Activated naive CD4-positive, alpha-beta T cell treated with anti-CD3 and anti-CD28 coated beads for 36 hours (primary cell): ENCODE measurements around the gene EVI5. TPM values are rescaled to one million over a fixed set of nuclear protein-coding genes. Genes with fewer than 3 reads are reported as not detected.

Experiments
- CTCF ChIA-PET: fragments of 350-600 bp; sonication (Branson Sonifier 250); formaldehyde crosslinking; loops from one replicate; lab custom pipeline; 2021; ENCODE audit warnings: antibody characterized with exemption; lab: Charles Lee
- DNase-seq: peaks from one replicate; pipeline ENCODE4 v3.0.0-alpha.2; 2020
- H3K27ac Mint-ChIP-seq: one replicate; pipeline ENCODE4 v1.8.0; 2021; ENCODE audit warnings: mild to moderate bottlenecking, mixed read lengths
- H3K27me3 Mint-ChIP-seq: one replicate; pipeline ENCODE4 v1.8.0; 2021; ENCODE audit warnings: low read depth, mixed read lengths
- H3K36me3 Mint-ChIP-seq: one replicate; pipeline ENCODE4 v1.8.0; 2021; ENCODE audit warnings: low read depth, mixed read lengths
- H3K4me1 Mint-ChIP-seq: one replicate; pipeline ENCODE4 v1.8.0; 2021; ENCODE audit warnings: low read depth, mixed read lengths
- H3K4me3 Mint-ChIP-seq: one replicate; pipeline ENCODE4 v1.8.0; 2021; ENCODE audit warnings: mild to moderate bottlenecking, moderate library complexity, mixed read lengths
- H3K9me3 Mint-ChIP-seq: one replicate; pipeline ENCODE4 v1.8.0; 2021; ENCODE audit warnings: mixed read lengths
- intact Hi-C: fragments of 100-400 bp; cut with micrococcal nuclease; formaldehyde crosslinking; loops from one replicate; pipeline ENCODE4 v1.15.1; 2023
- total RNA-seq, 2 experiments: library from RNA; stranded (reverse); gene quantifications; one replicate each; pipeline ENCODE4 v1.2.3, GENCODE V29; 2021

EVI5 gene
- total RNA-seq, 2 experiments from 2014 or later = 13.8 to 14.0 TPM

- Mint-ChIP-seq H3K9me3 (no peaks in the 10 kb centered on the region), H3K27ac (no peak overlapping the region), H3K27me3 (no peaks in the 10 kb centered on the region), H3K4me3 (no peak overlapping the region), H3K4me1 (no peaks in the 10 kb centered on the region), H3K36me3 (no peaks in the 10 kb centered on the region)
- peak; percentile 16 for DNase-seq
- intact Hi-C loops = loop anchor here (1.0 to 5.0 kb wide), 3 partner anchors 36 to 821 kb away; no protein-coding TSS in a partner anchor
- CTCF ChIA-PET = interaction anchor here (0.6 to 6.9 kb wide), 21 partner anchors 10 to 874 kb away, joined by 3 to 105 read pairs (median 3); partner anchors contain the start of genes EVI5 and RPL5
These were observed 33.3 kb upstream of the EVI5 start for GRCh38 chr1:92817986-92818764.

GRCh38 chr1:92817137-92817697 is 32.3 kb upstream of the EVI5 start:
- Mint-ChIP-seq H3K36me3 (no peaks in the 10 kb centered on the region), H3K27me3 (no peaks in the 10 kb centered on the region), H3K27ac (no peak overlapping the region), H3K9me3 (no peaks in the 10 kb centered on the region), H3K4me3 (no peak overlapping the region), H3K4me1 (no peaks in the 10 kb centered on the region)
- DNase-seq = no peak
- intact Hi-C loops = loop anchor here (5.0 kb wide), 1 partner anchor 35 kb away; no protein-coding TSS in a partner anchor
- CTCF ChIA-PET = interaction anchor here (1.0 to 6.9 kb wide), 5 partner anchors 13 to 69 kb away, joined by 3 to 105 read pairs (median 4); no protein-coding TSS in a partner anchor

GRCh38 chr1:92816732-92817131 is 31.8 kb upstream of the EVI5 start:
- no peak for DNase-seq
- intact Hi-C loops = loop anchor here (5.0 kb wide), 1 partner anchor 34 kb away; no protein-coding TSS in a partner anchor
- H3K9me3 Mint-ChIP-seq = no peaks in the 10 kb centered on the region
- no peaks in the 10 kb centered on the region for H3K4me1 Mint-ChIP-seq
- no peaks in the 10 kb centered on the region for H3K27me3 Mint-ChIP-seq
- no peaks in the 10 kb centered on the region for H3K36me3 Mint-ChIP-seq
- no peak overlapping the region for H3K27ac Mint-ChIP-seq
- no peak overlapping the region for H3K4me3 Mint-ChIP-seq
- CTCF ChIA-PET = interaction anchor here (1.0 to 6.9 kb wide), 5 partner anchors 13 to 69 kb away, joined by 3 to 105 read pairs (median 3); partner anchors contain the start of gene EVI5

GRCh38 chr1:92808381-92808780 is 23.5 kb upstream of the EVI5 start:
- Mint-ChIP-seq H3K4me1 (peaks cover 2% of the 10 kb centered on the region), H3K36me3 (no peaks in the 10 kb centered on the region), H3K27ac (no peak overlapping the region), H3K4me3 (no peak overlapping the region), H3K9me3 (no peaks in the 10 kb centered on the region), H3K27me3 (peaks cover 5% of the 10 kb centered on the region)
- no peak for DNase-seq
- CTCF ChIA-PET = interaction anchor here (1.0 kb wide), 1 partner anchor 59 kb away, joined by 3 read pairs; no protein-coding TSS in a partner anchor
- intact Hi-C loops = no loop called here

GRCh38 chr1:92805216-92805615 is 20.3 kb upstream of the EVI5 start:
- no peak overlapping the region for H3K27ac Mint-ChIP-seq
- intact Hi-C loops = no loop called here
- no peak overlapping the region for H3K4me3 Mint-ChIP-seq
- H3K36me3 Mint-ChIP-seq = no peaks in the 10 kb centered on the region
- H3K27me3 Mint-ChIP-seq = no peaks in the 10 kb centered on the region
- no peaks in the 10 kb centered on the region for H3K9me3 Mint-ChIP-seq
- CTCF ChIA-PET = no interaction called here
- H3K4me1 Mint-ChIP-seq = peaks cover 2% of the 10 kb centered on the region
- DNase-seq = no peak

GRCh38 chr1:92804721-92805201 is 19.9 kb upstream of the EVI5 start:
- DNase-seq = peak; percentile 12
- H3K4me1 Mint-ChIP-seq = peaks cover 2% of the 10 kb centered on the region
- H3K4me3 Mint-ChIP-seq = no peak overlapping the region
- CTCF ChIA-PET = no interaction called here
- no peaks in the 10 kb centered on the region for H3K9me3 Mint-ChIP-seq
- intact Hi-C loops = no loop called here
- no peak overlapping the region for H3K27ac Mint-ChIP-seq
- no peaks in the 10 kb centered on the region for H3K36me3 Mint-ChIP-seq
- H3K27me3 Mint-ChIP-seq = no peaks in the 10 kb centered on the region

- Mint-ChIP-seq H3K4me1 (peaks cover 2% of the 10 kb centered on the region), H3K9me3 (no peaks in the 10 kb centered on the region), H3K27me3 (no peaks in the 10 kb centered on the region), H3K36me3 (no peaks in the 10 kb centered on the region), H3K27ac (no peak overlapping the region), H3K4me3 (no peak overlapping the region)
- DNase-seq = no peak
- intact Hi-C loops = no loop called here
- CTCF ChIA-PET = interaction anchor here (0.9 kb wide), 1 partner anchor 14 kb away, joined by 3 read pairs; no protein-coding TSS in a partner anchor
These were observed 18.4 kb upstream of the EVI5 start for GRCh38 chr1:92803140-92803887.

GRCh38 chr1:92797961-92798360 is 13.1 kb upstream of the EVI5 start:
- Mint-ChIP-seq H3K4me3 (no peak overlapping the region), H3K27ac (no peak overlapping the region), H3K9me3 (no peaks in the 10 kb centered on the region), H3K27me3 (peaks cover 3% of the 10 kb centered on the region), H3K4me1 (no peaks in the 10 kb centered on the region), H3K36me3 (no peaks in the 10 kb centered on the region)
- DNase-seq = no peak
- CTCF ChIA-PET = interaction anchor here (0.8 kb wide), 1 partner anchor 23 kb away, joined by 3 read pairs; no protein-coding TSS in a partner anchor
- intact Hi-C loops = no loop called here

GRCh38 chr1:92797297-92797696 is 12.4 kb upstream of the EVI5 start:
- Mint-ChIP-seq H3K27me3 (peaks cover 3% of the 10 kb centered on the region), H3K36me3 (no peaks in the 10 kb centered on the region), H3K9me3 (no peaks in the 10 kb centered on the region), H3K4me1 (no peaks in the 10 kb centered on the region), H3K27ac (no peak overlapping the region), H3K4me3 (no peak overlapping the region)
- no peak for DNase-seq
- CTCF ChIA-PET = interaction anchor here (0.6 kb wide), 1 partner anchor 300 kb away, joined by 3 read pairs; no protein-coding TSS in a partner anchor
- intact Hi-C loops = no loop called here

GRCh38 chr1:92795166-92795565 is 10.3 kb upstream of the EVI5 start:
- Mint-ChIP-seq H3K4me3 (no peak overlapping the region), H3K4me1 (peaks cover 2% of the 10 kb centered on the region), H3K36me3 (no peaks in the 10 kb centered on the region), H3K9me3 (no peaks in the 10 kb centered on the region), H3K27me3 (peaks cover 6% of the 10 kb centered on the region), H3K27ac (no peak overlapping the region)
- CTCF ChIA-PET = interaction anchor here (0.5 kb wide), 1 partner anchor 483 kb away, joined by 3 read pairs; no protein-coding TSS in a partner anchor
- intact Hi-C loops = no loop called here
- DNase-seq = no peak

GRCh38 chr1:92792340-92792782 is 7.5 kb upstream of the EVI5 start:
- H3K27me3 Mint-ChIP-seq = peaks cover 8% of the 10 kb centered on the region
- H3K27ac Mint-ChIP-seq = no peak overlapping the region
- H3K36me3 Mint-ChIP-seq = no peaks in the 10 kb centered on the region
- intact Hi-C loops = no loop called here
- no peak overlapping the region for H3K4me3 Mint-ChIP-seq
- no peak for DNase-seq
- no peaks in the 10 kb centered on the region for H3K9me3 Mint-ChIP-seq
- CTCF ChIA-PET = interaction anchor here (1.7 kb wide), 1 partner anchor 26 kb away, joined by 3 read pairs; no protein-coding TSS in a partner anchor
- H3K4me1 Mint-ChIP-seq = peaks cover 2% of the 10 kb centered on the region
